Neural crest cell (in vitro differentiated cells): Measurements from ENCODE around the gene GRIPAP1. TPM values are rescaled to one million over a fixed set of nuclear protein-coding genes. Genes with fewer than 3 reads are reported as not detected.

ENCODE experiments used
- DNase-seq: peaks from one replicate; pipeline ENCODE4 v3.0.0; 2021; ENCODE audit warnings: low read depth, mixed read lengths, low spot score
- H3K27ac Mint-ChIP-seq: one replicate; pipeline ENCODE4 v1.8.0; 2021; ENCODE audit warnings: mild to moderate bottlenecking, mixed read lengths; ENCODE audit not compliant: unreplicated experiment
- H3K27me3 Mint-ChIP-seq: 2 replicates; pipeline ENCODE4 v1.8.0; 2021; ENCODE audit warnings: low read depth, mild to moderate bottlenecking, mixed read lengths
- H3K36me3 Mint-ChIP-seq: 2 replicates; pipeline ENCODE4 v1.8.0; 2021; ENCODE audit warnings: low read depth, mild to moderate bottlenecking, mixed read lengths
- H3K4me1 Mint-ChIP-seq: 2 replicates; pipeline ENCODE4 v1.8.0; 2021; ENCODE audit warnings: mixed read lengths
- H3K4me3 Mint-ChIP-seq: one replicate; pipeline ENCODE4 v1.8.0; 2021; ENCODE audit warnings: mild to moderate bottlenecking, mixed read lengths
- H3K9me3 Mint-ChIP-seq: 2 replicates; pipeline ENCODE4 v1.8.0; 2021; ENCODE audit warnings: mixed read lengths
- total RNA-seq: library from RNA; stranded (reverse); gene quantifications from 2 replicates; pipeline ENCODE4 v1.2.1, GENCODE V29; 2021
- TF ChIP-seq, protein P1 (sequence below): fragments of 200-600 bp; sonication (generic); conservative IDR thresholded peaks from 2 replicates; pipeline ENCODE4 v1.5.0; 2021; ENCODE audit warnings: antibody characterized with exemption, mild to moderate bottlenecking

GRIPAP1 gene
- total RNA-seq, 1 donor from 2014 or later = 63.2 TPM

DNA sequence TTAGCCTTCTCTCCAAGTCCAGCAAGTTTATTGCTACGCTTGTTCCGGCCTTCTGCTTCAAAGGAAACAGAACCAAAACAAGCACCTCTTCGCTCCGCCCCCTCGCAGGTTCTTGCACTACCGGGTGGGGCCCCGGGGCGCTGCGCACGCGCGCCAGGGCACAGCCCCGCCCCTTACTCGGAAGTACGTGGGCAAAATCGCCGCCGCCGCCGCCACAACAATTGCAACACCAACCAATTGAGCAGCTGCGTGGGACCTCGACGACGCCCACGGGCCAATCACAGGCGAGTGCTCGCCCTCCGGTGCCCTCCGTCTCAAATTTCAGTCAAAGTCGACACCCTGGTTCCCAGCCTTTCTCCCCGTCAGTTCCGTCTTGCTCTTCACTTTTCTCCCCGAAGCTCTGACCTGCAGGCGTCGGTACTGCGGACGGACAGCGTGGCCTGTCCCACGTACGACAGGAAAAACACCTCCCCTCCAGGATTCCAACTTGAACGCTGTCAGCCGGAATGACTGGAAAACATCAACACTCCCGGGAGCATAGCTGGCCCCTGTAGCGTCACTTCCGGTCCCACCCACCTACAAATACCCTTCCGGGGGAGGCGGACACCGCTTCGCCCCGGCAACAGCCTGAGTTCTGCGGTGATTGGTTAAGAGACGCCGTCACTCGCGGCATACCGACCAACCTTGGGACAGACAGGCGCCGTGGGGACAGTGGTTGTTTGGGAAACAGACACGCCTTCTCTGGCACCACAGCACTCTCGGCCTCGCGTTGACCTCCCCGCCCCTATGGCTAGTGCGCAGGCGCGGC, 44.0 kb downstream of the GRIPAP1 start:
- Mint-ChIP-seq H3K36me3 (no peaks in the 10 kb centered on the region), H3K27me3 (no peaks in the 10 kb centered on the region), H3K9me3 (no peaks in the 10 kb centered on the region), H3K27ac (peak overlapping the region; percentile 100), H3K4me1 (peaks cover 13% of the 10 kb centered on the region), H3K4me3 (peak overlapping the region; percentile 97)
- TF ChIP-seq, protein P1, sequence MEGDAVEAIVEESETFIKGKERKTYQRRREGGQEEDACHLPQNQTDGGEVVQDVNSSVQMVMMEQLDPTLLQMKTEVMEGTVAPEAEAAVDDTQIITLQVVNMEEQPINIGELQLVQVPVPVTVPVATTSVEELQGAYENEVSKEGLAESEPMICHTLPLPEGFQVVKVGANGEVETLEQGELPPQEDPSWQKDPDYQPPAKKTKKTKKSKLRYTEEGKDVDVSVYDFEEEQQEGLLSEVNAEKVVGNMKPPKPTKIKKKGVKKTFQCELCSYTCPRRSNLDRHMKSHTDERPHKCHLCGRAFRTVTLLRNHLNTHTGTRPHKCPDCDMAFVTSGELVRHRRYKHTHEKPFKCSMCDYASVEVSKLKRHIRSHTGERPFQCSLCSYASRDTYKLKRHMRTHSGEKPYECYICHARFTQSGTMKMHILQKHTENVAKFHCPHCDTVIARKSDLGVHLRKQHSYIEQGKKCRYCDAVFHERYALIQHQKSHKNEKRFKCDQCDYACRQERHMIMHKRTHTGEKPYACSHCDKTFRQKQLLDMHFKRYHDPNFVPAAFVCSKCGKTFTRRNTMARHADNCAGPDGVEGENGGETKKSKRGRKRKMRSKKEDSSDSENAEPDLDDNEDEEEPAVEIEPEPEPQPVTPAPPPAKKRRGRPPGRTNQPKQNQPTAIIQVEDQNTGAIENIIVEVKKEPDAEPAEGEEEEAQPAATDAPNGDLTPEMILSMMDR = no peak
- DNase-seq = peak; percentile 78

DNA sequence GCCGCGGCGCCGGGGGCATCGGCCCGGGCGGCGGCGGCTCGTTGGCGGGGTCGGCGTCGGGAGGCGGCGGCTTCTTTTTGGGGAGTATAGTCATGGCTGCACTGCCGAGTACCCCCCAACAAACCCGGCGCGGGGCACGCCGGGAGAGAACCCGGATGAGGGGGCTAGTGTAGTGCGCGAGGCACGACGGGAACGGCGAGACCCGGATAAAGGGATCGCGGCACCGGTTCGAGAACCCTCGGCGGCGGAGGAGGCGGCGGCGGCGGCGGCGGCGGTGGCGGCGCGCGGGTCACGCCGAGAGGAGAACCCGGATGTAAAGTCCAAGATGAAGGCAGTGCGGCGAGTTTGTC, 44.6 kb downstream of the GRIPAP1 start, which contains the start of gene OTUD5:
Gene OTUD5, minus strand, starts transcription at position 131 of the 350 bp plus-strand sequence. Its CDS starts 37 bp downstream, at position 94.
- peak within 1 kb of the TSS; percentile 97 for H3K4me3 Mint-ChIP-seq
- DNase-seq = no peak
- H3K9me3 Mint-ChIP-seq = no peaks in the 10 kb centered on the region
- TF ChIP-seq, protein P1 = no peak
- H3K4me1 Mint-ChIP-seq = peaks cover 13% of the 10 kb centered on the region
- no peaks in the 10 kb centered on the region for H3K27me3 Mint-ChIP-seq
- H3K27ac Mint-ChIP-seq = peak within 1 kb of the TSS; percentile 100
- H3K36me3 Mint-ChIP-seq = no peaks in the 10 kb centered on the region

DNA sequence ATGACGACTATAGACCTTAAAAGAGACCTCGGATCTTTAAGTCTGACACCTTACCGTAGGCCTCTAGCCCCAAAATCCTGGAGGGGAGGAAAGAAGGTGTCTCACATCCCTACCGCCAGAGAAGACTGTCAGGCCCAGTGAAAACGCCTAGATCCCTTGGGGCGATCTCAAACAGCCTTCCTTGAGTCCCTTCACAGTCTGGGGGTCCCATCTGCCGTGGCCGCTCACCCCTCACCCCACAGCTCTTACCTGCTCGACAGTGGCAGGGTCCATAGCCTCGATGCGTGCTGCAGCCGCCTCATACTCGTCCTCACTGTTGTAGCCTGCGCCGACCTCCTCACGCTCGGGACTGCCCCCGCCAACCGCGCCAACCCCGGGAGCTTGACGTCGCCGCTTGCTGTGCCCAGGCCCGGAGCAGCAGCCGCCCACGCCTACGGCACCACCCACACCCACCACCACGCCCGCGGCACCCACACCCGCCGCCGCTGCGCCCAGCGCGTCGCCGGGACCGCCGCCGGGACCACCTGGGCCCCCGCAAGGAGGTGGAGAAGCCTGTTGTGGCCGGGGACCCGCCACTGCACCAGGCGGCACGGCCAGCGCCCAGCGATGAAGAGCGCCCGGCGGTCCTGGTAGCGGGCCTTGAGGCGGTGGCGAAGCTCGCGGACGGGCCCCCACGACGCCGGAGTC, 45.2 kb downstream of the GRIPAP1 start:
- Mint-ChIP-seq H3K4me1 (peaks cover 13% of the 10 kb centered on the region), H3K36me3 (no peaks in the 10 kb centered on the region), H3K27me3 (no peaks in the 10 kb centered on the region), H3K4me3 (peak overlapping the region; percentile 88), H3K9me3 (no peaks in the 10 kb centered on the region), H3K27ac (peak overlapping the region; percentile 43)
- DNase-seq = no peak
- TF ChIP-seq, protein P1 = no peak

DNA sequence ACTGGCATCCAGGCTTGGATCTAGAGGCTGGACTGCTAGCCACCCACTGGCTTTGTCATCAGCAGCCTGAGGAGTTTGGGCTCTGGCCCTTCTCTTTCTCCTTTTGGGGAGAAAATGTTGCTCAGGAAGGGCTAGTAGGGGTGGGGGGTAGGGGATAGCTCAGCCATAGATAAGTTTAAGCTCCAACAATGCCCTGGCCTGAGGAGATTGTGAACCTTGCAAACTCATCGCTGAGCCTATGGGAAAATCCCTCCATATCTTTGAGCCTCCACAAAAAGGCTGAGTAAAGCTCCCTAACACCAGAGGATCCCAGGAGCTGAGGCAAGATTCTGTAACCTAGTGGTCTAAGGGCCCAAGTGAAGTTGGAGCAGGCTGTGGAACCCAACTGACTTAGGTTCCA, 53.5 kb downstream of the GRIPAP1 start:
- TF ChIP-seq, protein P1 = no peak
- H3K4me1 Mint-ChIP-seq = peaks cover 5% of the 10 kb centered on the region
- H3K27me3 Mint-ChIP-seq = no peaks in the 10 kb centered on the region
- no peaks in the 10 kb centered on the region for H3K36me3 Mint-ChIP-seq
- no peaks in the 10 kb centered on the region for H3K9me3 Mint-ChIP-seq
- no peak overlapping the region for H3K27ac Mint-ChIP-seq
- H3K4me3 Mint-ChIP-seq = no peak overlapping the region
- DNase-seq = no peak

DNA sequence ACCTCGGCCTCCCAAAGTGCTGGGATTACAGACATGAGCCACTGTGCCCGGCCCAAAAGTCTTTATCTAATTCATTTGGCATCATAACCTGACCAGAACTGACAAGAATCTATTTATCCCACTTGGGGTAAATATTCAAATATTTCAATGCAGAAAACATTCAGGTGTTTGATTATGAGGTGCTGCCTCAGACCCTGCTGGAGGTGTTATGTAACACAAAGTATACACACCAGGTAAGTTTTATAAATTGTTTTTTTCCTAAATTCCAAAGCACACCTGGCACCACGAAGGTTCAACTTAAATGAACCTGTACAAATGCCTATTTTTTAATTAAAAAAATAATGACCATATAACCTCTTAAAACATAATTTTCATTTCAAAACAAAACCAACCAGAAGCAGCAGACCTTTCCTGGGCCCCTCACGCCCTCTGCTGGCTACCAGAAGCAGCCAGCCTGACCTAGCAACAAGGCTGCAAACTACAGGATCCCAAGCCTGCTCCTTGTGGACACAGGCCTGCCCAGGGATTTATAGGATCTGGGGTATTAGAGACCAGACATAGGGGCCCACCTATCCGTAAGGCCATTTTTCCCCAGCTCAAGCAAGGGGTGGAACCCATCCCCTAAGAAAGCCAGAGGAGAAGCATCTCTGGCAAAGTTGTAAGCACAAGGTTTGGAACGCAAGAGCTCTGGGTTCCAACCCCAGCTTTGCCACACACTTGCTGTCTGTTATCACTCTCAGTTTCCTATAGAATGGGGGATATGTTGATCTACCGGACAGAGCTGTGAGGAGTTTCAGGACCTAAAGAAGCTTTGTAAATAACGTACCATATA, 56.3 kb downstream of the GRIPAP1 start:
- peaks cover 9% of the 10 kb centered on the region for H3K4me1 Mint-ChIP-seq
- TF ChIP-seq, protein P1 = peak; percentile 77
- no peaks in the 10 kb centered on the region for H3K9me3 Mint-ChIP-seq
- H3K27me3 Mint-ChIP-seq = no peaks in the 10 kb centered on the region
- no peak overlapping the region for H3K4me3 Mint-ChIP-seq
- H3K27ac Mint-ChIP-seq = no peak overlapping the region
- peak; percentile 25 for DNase-seq
- H3K36me3 Mint-ChIP-seq = peaks cover 5% of the 10 kb centered on the region
